K562 (cell line): ENCODE data around the gene OPCML. TPM values are rescaled to one million over a fixed set of nuclear protein-coding genes. Genes with fewer than 3 reads are reported as not detected.

Source experiments
- ATAC-seq: fragments of 200-7000 bp; cut with Tn5 transposase; 3 replicates; pipeline ENCODE4 v1.9.1; 2020; ENCODE audit warnings: moderate library complexity
- BruUV-seq: library from RNA; stranded (reverse); fragments of 400-500 nt; replicated peaks from 2 replicates; lab custom pipeline; 2021; lab: Mats Ljungman, UMichigan
- CTCF ChIA-PET: fragments of 300-600 bp; formaldehyde crosslinking; extraction: SDS; loops from one replicate; lab custom pipeline; 2021; ENCODE audit warnings: low intra/inter-chr PET ratio; lab: Yijun Ruan, JAX
- POLR2A ChIA-PET: fragments of 300-600, 350-650 bp; sonication (Branson Sonifier 250); formaldehyde crosslinking; extraction: SDS; loops from one replicate; lab custom pipeline; 2021; ENCODE audit warnings: antibody characterized with exemption, inconsistent platforms; lab: Yijun Ruan, JAX
- DNase-seq, 4 experiments: peaks; one replicate each; pipeline versions ENCODE4 v3.0.0 to v3.0.0-alpha.2; 2011 to 2018; ENCODE audit warnings: low spot score in 3 of 4, mixed read lengths in 3 of 4; ENCODE audit errors: extremely low read depth in 1 of 4
- FAIRE-seq: peaks from 2 replicates; lab custom pipeline; 2011; peaks lifted over from hg19 to GRCh38; lab: Jason Lieb, UNC
- H2AFZ ChIP-seq: 2 replicates; pipeline ENCODE4 v1.6.0; 2011; ENCODE audit warnings: low read depth, low read length, control low read depth, inconsistent platforms
- H3K27ac ChIP-seq: fragments of 200-600 bp; 3 replicates; pipeline ENCODE4 v1.8.0; 2011; ENCODE audit warnings: low read depth, mild to moderate bottlenecking, control low read depth, inconsistent platforms, low read length, moderate library complexity, mixed read lengths; ENCODE audit errors: extremely low read depth
- H3K27me3 ChIP-seq, 2 experiments: fragments of 300-600 bp in 1 of 2; 2 replicates in 1 of 2; 3 replicates in 1 of 2; pipeline versions ENCODE4 v1.6.0 to v1.8.0; 2011; ENCODE audit warnings: inconsistent platforms in 2 of 2, low read length in 2 of 2, mild to moderate bottlenecking in 1 of 2, mixed read lengths in 1 of 2, moderate library complexity in 1 of 2; ENCODE audit not compliant: control insufficient read depth in 2 of 2, insufficient read depth in 2 of 2
- H3K36me3 ChIP-seq: fragments of 300-600 bp; 3 replicates; pipeline ENCODE4 v1.8.0; 2011; ENCODE audit warnings: mild to moderate bottlenecking, low read length, inconsistent platforms; ENCODE audit not compliant: control insufficient read depth, insufficient read depth
- H3K4me1 ChIP-seq, 2 experiments: fragments of 200-600 bp in 1 of 2; replicated peaks in 1 of 2; 2 replicates in 1 of 2; 3 replicates in 1 of 2; pipeline versions ENCODE4 v1.5.1 to v1.8.0; 2011; ENCODE audit warnings: inconsistent platforms in 2 of 2, low read length in 2 of 2, mild to moderate bottlenecking in 1 of 2, mixed read lengths in 1 of 2, moderate library complexity in 1 of 2; ENCODE audit not compliant: control insufficient read depth in 2 of 2, insufficient read depth in 2 of 2
- H3K4me2 ChIP-seq: 2 replicates; pipeline ENCODE4 v1.6.1; 2011; ENCODE audit warnings: low read length, control low read depth, inconsistent platforms, mixed read lengths; ENCODE audit not compliant: insufficient read depth
- H3K4me3 ChIP-seq: fragments of 200-600 bp; sonication (generic), shearing (Covaris generic); 2 replicates; pipeline ENCODE4 v1.5.1; 2016; ENCODE audit warnings: control low read depth, inconsistent platforms
- H3K79me2 ChIP-seq: fragments of 200-600 bp; 3 replicates; pipeline ENCODE4 v1.8.0; 2011; ENCODE audit warnings: low read length, inconsistent platforms; ENCODE audit not compliant: control insufficient read depth, insufficient read depth
- H3K9ac ChIP-seq, 2 experiments: 2 replicates each; pipeline versions ENCODE4 v1.6.0 to v1.6.1; 2011; ENCODE audit warnings: low read depth in 2 of 2, low read length in 2 of 2, control low read depth in 1 of 2, inconsistent platforms in 1 of 2, mild to moderate bottlenecking in 1 of 2, mixed read lengths in 1 of 2; ENCODE audit not compliant: insufficient read depth in 1 of 2
- H3K9me1 ChIP-seq: one replicate; pipeline ENCODE4 v1.6.0; 2011; ENCODE audit warnings: inconsistent platforms, mild to moderate bottlenecking, low read length, moderate library complexity; ENCODE audit not compliant: control insufficient read depth, insufficient read depth
- H3K9me3 ChIP-seq: replicated peaks from 2 replicates; pipeline ENCODE4 v1.5.1; 2011; ENCODE audit warnings: low read depth, low read length, inconsistent platforms; ENCODE audit not compliant: control insufficient read depth, insufficient read depth
- H4K20me1 ChIP-seq: replicated peaks from 2 replicates; pipeline ENCODE4 v1.6.1; 2011; ENCODE audit warnings: low read length, inconsistent platforms, mixed read lengths; ENCODE audit not compliant: control insufficient read depth, insufficient read depth
- DMBX1 ChIP-seq: fragments of 250-450 bp; sonication (Bioruptor Pico); IDR thresholded peaks from 2 replicates; pipeline ENCODE4 v1.8.0; 2022; ENCODE audit warnings: inconsistent platforms, mild to moderate bottlenecking, moderate library complexity, borderline replicate concordance
- ELF2 ChIP-seq: fragments of 250-450 bp; sonication (Bioruptor Pico); IDR thresholded peaks from 2 replicates; pipeline ENCODE4 v1.5.0; 2021; ENCODE audit warnings: mild to moderate bottlenecking
- GABPB2 ChIP-seq: fragments of 250-450 bp; sonication (Bioruptor Pico); conservative IDR thresholded peaks from 2 replicates; pipeline ENCODE4 v1.5.1; 2021; ENCODE audit warnings: mild to moderate bottlenecking
- KDM1A ChIP-seq, 2 experiments: fragments of 450-650 bp; IDR thresholded peaks; 2 replicates each; pipeline ENCODE4 v1.6.1; 2016; ENCODE audit warnings: mild to moderate bottlenecking in 2 of 2
- POLR3G ChIP-seq: IDR thresholded peaks from 2 replicates; pipeline ENCODE4 v1.6.1; 2011; ENCODE audit not compliant: insufficient read length, insufficient replicate concordance; ENCODE audit errors: extremely low read depth
- RFX1 ChIP-seq: fragments of 450-650 bp; IDR thresholded peaks from 2 replicates; pipeline ENCODE4 v1.6.1; 2016; ENCODE audit warnings: mild to moderate bottlenecking, moderate library complexity
- SMC3 ChIP-seq: conservative IDR thresholded peaks from 2 replicates; pipeline ENCODE4 v1.6.1; 2011; ENCODE audit warnings: low read depth, low read length, improper control_type of control experiment; ENCODE audit not compliant: insufficient read depth
- TAF9B ChIP-seq: fragments of 450-650 bp; IDR thresholded peaks from 2 replicates; pipeline ENCODE4 v1.6.1; 2018; ENCODE audit warnings: mild to moderate bottlenecking; ENCODE audit not compliant: partially characterized antibody
- TBL1XR1 ChIP-seq, 2 experiments: IDR thresholded peaks; 2 replicates each; pipeline ENCODE4 v1.6.1; 2012; ENCODE audit warnings: improper control_type of control experiment in 2 of 2, low read length in 2 of 2, mild to moderate bottlenecking in 1 of 2
- TEAD1 ChIP-seq, 2 experiments: fragments of 450-650 bp in 1 of 2; sonication (generic) in 1 of 2; formaldehyde crosslinking; IDR thresholded peaks; 2 replicates each; pipeline versions ENCODE4 v1.4.0 to v1.8.0; 2020 to 2022; ENCODE audit warnings: mild to moderate bottlenecking in 2 of 2, missing genetic modification reagents in 1 of 2
- WGBS: fragments of 100-300 bp; shearing (Covaris generic); methylation state at CpG from one replicate; pipeline ENCODE4 v1.1.6; 2016; ENCODE audit warnings: low coverage, mixed read lengths; ENCODE audit not compliant: insufficient coverage; ENCODE audit errors: missing lambda C conversion rate; 5-methylcytosine and 5-hydroxymethylcytosine counted together
- in situ Hi-C: fragments of 300-500 bp; cut with MboI; formaldehyde crosslinking; loops from 4 replicates; pipeline ENCODE4 v1.15.0; 2018; ENCODE audit warnings: inconsistent platforms, mixed read lengths
- intact Hi-C: fragments of 100-400 bp; cut with micrococcal nuclease; formaldehyde crosslinking; loops from 2 replicates; pipeline ENCODE4 v1.14.2; 2022
- polyA plus RNA-seq, 8 experiments: library from polyadenylated mRNA; depleted of rRNA in 4 of 8; stranded (reverse) in 5 of 8; unstranded in 3 of 8; fragments of >200 nt; fragmentation: Nextera tagmentation in 2 of 8; fragmentation: Illumina TruSeq in 1 of 8; extraction: Ambion mirVana in 2 of 8; extraction: Trizol in 1 of 8; gene quantifications; 2 replicates each; pipeline versions ENCODE4 v1.2.1 to v1.2.3, GENCODE V29; 2011 to 2014; ENCODE audit warnings: inconsistent platforms in 1 of 8, missing spikeins in 1 of 8
- total RNA-seq, 7 experiments: library from RNA; depleted of rRNA in 6 of 7; stranded (reverse); fragments of >200 nt in 6 of 7; fragmentation: Illumina TruSeq in 2 of 7; extraction: Trizol in 2 of 7; gene quantifications; 2 replicates each; pipeline versions ENCODE4 v1.2.1 to v1.2.3, GENCODE V29; 2011 to 2021; ENCODE audit warnings: low replicate concordance in 1 of 7

OPCML gene
- total and polyA plus RNA-seq, 9 of the 15 experiments (the other 6 are each of a cell fraction or from before 2014, with no cell fraction given) = not detected

DNA sequence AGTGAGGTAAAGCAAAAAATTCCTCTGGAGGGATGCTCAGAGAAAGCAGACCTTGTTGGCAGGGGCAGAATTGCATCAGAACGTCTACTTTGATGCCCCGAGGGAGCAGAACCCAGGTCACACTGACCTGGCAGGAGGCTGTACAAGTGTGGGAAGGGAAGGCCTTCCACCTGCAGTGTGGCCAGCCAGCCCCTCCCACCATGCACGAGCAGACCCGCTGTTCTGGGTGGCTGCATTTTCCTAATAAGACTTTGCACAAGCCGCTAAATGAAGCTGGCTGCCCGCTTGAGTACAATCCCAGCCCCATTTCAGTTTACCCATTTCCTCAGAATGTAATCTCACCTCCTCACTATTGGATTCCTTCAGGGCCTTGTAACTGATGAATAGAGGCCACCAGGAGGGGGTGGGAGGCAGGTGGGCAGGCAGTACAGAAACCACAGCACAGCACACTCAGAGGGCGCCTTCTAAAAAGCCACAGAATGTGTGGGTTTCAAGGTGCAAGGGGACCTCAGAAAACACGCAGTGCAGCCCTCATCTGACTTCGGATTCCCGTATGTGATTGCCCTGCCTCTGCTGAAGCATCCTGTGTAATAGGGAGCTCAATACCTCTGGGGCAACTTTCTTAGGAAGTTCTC lies 316.6 kb downstream of the OPCML start:
- Histone ChIP-seq H3K4me2 (no peak overlapping the region), H3K36me3 (no peaks in the 10 kb centered on the region), H3K79me2 (no peaks in the 10 kb centered on the region), H3K9ac (no peak overlapping the region), H2AFZ (no peak overlapping the region), H3K4me1 (no peaks in the 10 kb centered on the region), H3K27ac (no peak overlapping the region), H3K4me3 (no peak overlapping the region), H3K9me1 (no peaks in the 10 kb centered on the region), H3K27me3 (no peaks in the 10 kb centered on the region), H4K20me1 (no peaks in the 10 kb centered on the region), H3K9me3 (no peaks in the 10 kb centered on the region)
- DNase-seq (no peak), ATAC-seq (no peak), FAIRE-seq (no peak)
- ChIA-PET CTCF (no interaction called here), POLR2A (no interaction called here)
- TF ChIP-seq DMBX1 (CRISPR knock-in tag) (no peak), SMC3 (no peak), KDM1A (IDR thresholded peaks at IDR 0.05) (no peak), GABPB2 (CRISPR knock-in tag) (no peak), TEAD1 (CRISPR knock-in tag; IDR thresholded peaks at IDR 0.05) (no peak), ELF2 (no peak), RFX1 (no peak), TBL1XR1 (IDR thresholded peaks at IDR 0.05; ENCODE audit: low read length in 2 of 2) (no peak), POLR3G (no peak), TAF9B (no peak)
- in situ Hi-C loops = no loop called here
- BruUV-seq = no TSS peak
- intact Hi-C loops = no loop called here
- 1% methylated on average over 10 of the region's 10 CpGs for WGBS
